ENCODE measurements around the gene WNT7B.

Gene WNT7B

DNA sequence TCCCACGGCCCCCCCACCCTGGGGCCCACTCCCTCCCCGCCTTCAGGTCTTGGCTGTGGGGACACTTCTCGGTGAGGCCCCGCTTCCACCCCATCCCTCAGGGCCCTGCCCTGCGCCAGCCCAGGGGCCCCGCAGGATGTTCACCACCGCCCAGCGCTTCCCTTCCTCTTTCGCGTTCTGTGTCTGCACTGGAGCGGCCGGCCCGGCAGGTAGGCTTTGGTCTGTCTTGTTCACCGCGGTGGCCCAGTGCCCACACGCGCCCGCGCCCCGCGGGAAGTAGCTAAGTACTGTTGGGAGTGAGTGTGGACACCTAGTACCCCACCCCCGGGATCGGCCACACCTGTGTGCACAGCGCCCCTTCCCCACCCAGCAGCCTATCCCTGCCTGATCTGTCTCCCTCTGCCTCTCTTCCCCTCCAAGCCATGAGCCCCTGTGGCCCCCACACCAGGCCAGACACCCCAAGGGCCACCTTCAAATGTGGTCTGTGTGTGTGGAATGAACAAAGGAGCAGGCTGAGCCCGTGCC, 85.4 kb downstream of the WNT7B start:
- no peak overlapping the region for H2BK120ac ChIP-seq (ENCODE audit: low read depth, low read length)
- no peak for DNase-seq
- H3K9me3 ChIP-seq (ENCODE audit: control insufficient read depth, low read length) = no peaks in the 10 kb centered on the region
- peaks cover 2% of the 10 kb centered on the region for H3K4me1 ChIP-seq (ENCODE audit: control insufficient read depth, insufficient read depth, low read depth, low read length)
- no peak overlapping the region for H2AK5ac ChIP-seq (ENCODE audit: low read length, severe bottlenecking)
- H4K91ac ChIP-seq (ENCODE audit: low read length) = no peak overlapping the region
- H3K4me3 ChIP-seq (ENCODE audit: insufficient read depth in 1 of 2, low read depth in 1 of 2, low read length in 2 of 2) = no peak overlapping the region
- H3K18ac ChIP-seq (ENCODE audit: low read depth in 1 of 2, low read length in 2 of 2) = no peak overlapping the region
- H2BK15ac ChIP-seq (ENCODE audit: low read depth, poor library complexity, severe bottlenecking) = no peak overlapping the region
- H3K14ac ChIP-seq (ENCODE audit: low read length in 2 of 2) = no peak overlapping the region
- H2BK5ac ChIP-seq (ENCODE audit: low read depth, low read length, poor library complexity, severe bottlenecking) = no peak overlapping the region
- H4K8ac ChIP-seq (ENCODE audit: low read length) = no peak overlapping the region
- no peaks in the 10 kb centered on the region for H3K36me3 ChIP-seq (ENCODE audit: control insufficient read depth in 1 of 2, insufficient read depth in 2 of 2, low read depth in 1 of 2, low read length in 2 of 2)
- 79% methylated on average over 11 of the region's 25 CpGs for WGBS
- no peak overlapping the region for H3K27ac ChIP-seq (ENCODE audit: low read length, poor library complexity, severe bottlenecking)
- peaks cover 4 to 78% of the 10 kb centered on the region in 2 experiments for H3K27me3 ChIP-seq (ENCODE audit: control insufficient read depth in 1 of 2, insufficient read depth in 1 of 2, low read length in 2 of 2)
- no peak overlapping the region for H3K4ac ChIP-seq (ENCODE audit: low read depth in 1 of 2, low read length in 2 of 2)
- no peak overlapping the region for H3K4me2 ChIP-seq (ENCODE audit: low read length, poor library complexity, severe bottlenecking)
- H3K23ac ChIP-seq (ENCODE audit: low read length in 2 of 2) = no peak overlapping the region
- no peak overlapping the region for H3K9ac ChIP-seq (ENCODE audit: low read length)
- H2BK12ac ChIP-seq (ENCODE audit: low read length in 2 of 2) = no peak overlapping the region
- no peak overlapping the region for H2AFZ ChIP-seq (ENCODE audit: low read depth, low read length)
- H3K79me1 ChIP-seq (replicated peaks; ENCODE audit: low read length, poor library complexity, severe bottlenecking) = no peaks in the 10 kb centered on the region

DNA sequence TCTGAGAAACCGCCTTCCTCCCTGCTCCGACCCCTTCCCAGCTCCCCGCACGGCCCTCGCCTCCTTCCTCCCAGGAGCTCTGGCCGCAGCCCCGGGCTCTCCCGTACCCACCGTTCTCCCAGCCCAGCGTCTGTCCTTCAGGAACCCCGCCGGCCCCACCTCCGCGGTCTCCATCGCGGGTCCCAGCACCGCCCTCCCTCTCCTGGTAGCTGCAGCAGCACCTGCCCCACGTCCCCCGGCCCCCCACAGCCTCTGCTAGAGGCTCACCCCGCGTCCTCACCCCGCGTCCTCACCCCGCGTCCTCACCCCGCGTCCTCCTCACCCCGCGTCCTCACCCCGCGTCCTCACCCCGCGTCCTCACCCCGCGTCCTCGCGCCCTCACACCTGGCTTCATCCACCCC, 85.9 kb downstream of the WNT7B start:
- H3K18ac ChIP-seq (ENCODE audit: low read depth in 1 of 2, low read length in 2 of 2) = no peak overlapping the region
- no peak overlapping the region for H2BK12ac ChIP-seq (ENCODE audit: low read length in 2 of 2)
- no peak overlapping the region for H2BK5ac ChIP-seq (ENCODE audit: low read depth, low read length, poor library complexity, severe bottlenecking)
- no peak overlapping the region for H3K23ac ChIP-seq (ENCODE audit: low read length in 2 of 2)
- H2AK5ac ChIP-seq (ENCODE audit: low read length, severe bottlenecking) = no peak overlapping the region
- no peak overlapping the region for H3K4me3 ChIP-seq (ENCODE audit: insufficient read depth in 1 of 2, low read depth in 1 of 2, low read length in 2 of 2)
- peaks cover 2% of the 10 kb centered on the region for H3K4me1 ChIP-seq (ENCODE audit: control insufficient read depth, insufficient read depth, low read depth, low read length)
- H4K8ac ChIP-seq (ENCODE audit: low read length) = no peak overlapping the region
- no peak overlapping the region for H3K4ac ChIP-seq (ENCODE audit: low read depth in 1 of 2, low read length in 2 of 2)
- H3K4me2 ChIP-seq (ENCODE audit: low read length, poor library complexity, severe bottlenecking) = no peak overlapping the region
- WGBS = 74% methylated on average over 33 of the region's 37 CpGs
- no peak overlapping the region for H2BK15ac ChIP-seq (ENCODE audit: low read depth, poor library complexity, severe bottlenecking)
- no peak overlapping the region for H3K27ac ChIP-seq (ENCODE audit: low read length, poor library complexity, severe bottlenecking)
- H3K79me1 ChIP-seq (replicated peaks; ENCODE audit: low read length, poor library complexity, severe bottlenecking) = no peaks in the 10 kb centered on the region
- no peak overlapping the region for H3K14ac ChIP-seq (ENCODE audit: low read length in 2 of 2)
- H4K91ac ChIP-seq (ENCODE audit: low read length) = no peak overlapping the region
- peaks cover 3 to 77% of the 10 kb centered on the region in 2 experiments for H3K27me3 ChIP-seq (ENCODE audit: control insufficient read depth in 1 of 2, insufficient read depth in 1 of 2, low read length in 2 of 2)
- no peak overlapping the region for H2AFZ ChIP-seq (ENCODE audit: low read depth, low read length)
- DNase-seq = no peak
- H3K9me3 ChIP-seq (ENCODE audit: control insufficient read depth, low read length) = no peaks in the 10 kb centered on the region
- H3K9ac ChIP-seq (ENCODE audit: low read length) = no peak overlapping the region
- no peak overlapping the region for H2BK120ac ChIP-seq (ENCODE audit: low read depth, low read length)
- H3K36me3 ChIP-seq (ENCODE audit: control insufficient read depth in 1 of 2, insufficient read depth in 2 of 2, low read depth in 1 of 2, low read length in 2 of 2) = no peaks in the 10 kb centered on the region

DNA sequence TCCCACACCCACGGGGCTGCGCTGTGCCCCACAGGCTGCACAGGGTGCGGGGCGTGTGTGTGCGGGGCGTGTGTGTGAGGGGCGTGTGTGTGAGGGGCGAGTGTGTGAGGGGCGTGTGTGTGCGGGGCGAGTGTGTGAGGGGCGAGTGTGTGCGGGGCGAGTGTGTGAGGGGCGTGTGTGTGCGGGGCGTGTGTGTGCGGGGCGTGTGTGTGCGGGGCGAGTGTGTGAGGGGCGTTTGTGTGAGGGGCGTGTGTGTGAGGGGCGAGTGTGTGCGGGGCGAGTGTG, 86.7 kb downstream of the WNT7B start:
- Histone ChIP-seq H2BK5ac (ENCODE audit: low read depth, low read length, poor library complexity, severe bottlenecking) (no peak overlapping the region), H3K23ac (ENCODE audit: low read length in 2 of 2) (no peak overlapping the region), H4K8ac (ENCODE audit: low read length) (no peak overlapping the region), H2BK15ac (ENCODE audit: low read depth, poor library complexity, severe bottlenecking) (no peak overlapping the region), H3K18ac (ENCODE audit: low read depth in 1 of 2, low read length in 2 of 2) (no peak overlapping the region), H4K91ac (ENCODE audit: low read length) (no peak overlapping the region), H3K4me3 (ENCODE audit: insufficient read depth in 1 of 2, low read depth in 1 of 2, low read length in 2 of 2) (no peak overlapping the region), H3K9ac (ENCODE audit: low read length) (no peak overlapping the region), H3K27me3 (ENCODE audit: control insufficient read depth in 1 of 2, insufficient read depth in 1 of 2, low read length in 2 of 2) (peaks cover 0 to 73% of the 10 kb centered on the region in 2 experiments), H3K4me1 (ENCODE audit: control insufficient read depth, insufficient read depth, low read depth, low read length) (peaks cover 2% of the 10 kb centered on the region), H3K79me1 (replicated peaks; ENCODE audit: low read length, poor library complexity, severe bottlenecking) (no peaks in the 10 kb centered on the region), H3K36me3 (ENCODE audit: control insufficient read depth in 1 of 2, insufficient read depth in 2 of 2, low read depth in 1 of 2, low read length in 2 of 2) (no peaks in the 10 kb centered on the region), H2AK5ac (ENCODE audit: low read length, severe bottlenecking) (no peak overlapping the region), H2AFZ (ENCODE audit: low read depth, low read length) (no peak overlapping the region), H3K4ac (ENCODE audit: low read depth in 1 of 2, low read length in 2 of 2) (no peak overlapping the region), H3K4me2 (ENCODE audit: low read length, poor library complexity, severe bottlenecking) (no peak overlapping the region), H2BK120ac (ENCODE audit: low read depth, low read length) (no peak overlapping the region), H2BK12ac (ENCODE audit: low read length in 2 of 2) (no peak overlapping the region), H3K27ac (ENCODE audit: low read length, poor library complexity, severe bottlenecking) (no peak overlapping the region), H3K9me3 (ENCODE audit: control insufficient read depth, low read length) (no peaks in the 10 kb centered on the region), H3K14ac (ENCODE audit: low read length in 2 of 2) (no peak overlapping the region)
- 98% methylated on average over 21 of the region's 26 CpGs for WGBS
- no peak for DNase-seq

DNA sequence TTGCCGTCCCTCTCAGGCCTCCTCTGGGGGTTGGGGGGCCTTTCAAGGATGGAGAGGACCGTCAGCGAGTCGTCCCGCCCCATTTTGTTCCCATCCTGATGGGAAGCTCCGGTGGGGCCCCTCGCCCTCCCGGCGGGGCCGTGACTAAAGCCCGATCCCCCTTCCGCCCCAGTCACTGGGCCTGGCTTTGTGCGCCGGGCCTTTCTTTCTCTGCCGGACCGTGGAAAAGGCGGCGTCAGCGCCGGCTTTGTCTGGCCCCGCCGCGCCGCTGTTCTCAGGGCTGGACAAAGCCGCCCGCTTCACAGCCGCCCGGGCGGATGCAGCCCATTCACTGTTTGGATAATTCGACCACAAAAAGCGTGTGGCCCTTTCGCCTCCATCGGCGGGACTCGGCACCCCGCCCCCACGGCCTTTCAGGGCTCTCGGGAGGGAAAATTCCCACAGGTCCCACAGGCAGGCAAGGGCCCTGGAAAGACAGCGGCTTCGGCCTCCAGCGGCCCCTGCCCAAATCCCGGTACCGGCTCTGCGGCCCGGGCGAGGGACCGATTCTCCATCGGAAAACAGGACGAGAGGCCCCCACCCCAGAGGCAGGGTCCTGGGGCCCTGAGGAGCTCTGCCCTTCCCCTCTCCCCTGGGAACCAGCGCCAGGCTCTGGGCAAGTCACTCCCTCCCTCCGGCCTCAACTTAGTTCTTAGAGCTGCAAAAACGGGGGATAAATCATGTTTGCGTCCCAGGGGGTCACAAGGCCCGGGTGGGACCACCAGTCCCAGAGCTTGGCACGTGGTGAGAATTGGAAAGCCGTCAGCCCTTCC, 87.2 kb downstream of the WNT7B start:
- H2BK120ac ChIP-seq (ENCODE audit: low read depth, low read length) = no peak overlapping the region
- H3K4ac ChIP-seq (ENCODE audit: low read depth in 1 of 2, low read length in 2 of 2) = no peak overlapping the region
- H3K14ac ChIP-seq (ENCODE audit: low read length in 2 of 2) = no peak overlapping the region
- no peak overlapping the region for H4K91ac ChIP-seq (ENCODE audit: low read length)
- H2BK5ac ChIP-seq (ENCODE audit: low read depth, low read length, poor library complexity, severe bottlenecking) = no peak overlapping the region
- H2AFZ ChIP-seq (ENCODE audit: low read depth, low read length) = no peak overlapping the region
- no peak for DNase-seq
- H3K23ac ChIP-seq (ENCODE audit: low read length in 2 of 2) = no peak overlapping the region
- no peak overlapping the region for H4K8ac ChIP-seq (ENCODE audit: low read length)
- H3K36me3 ChIP-seq (ENCODE audit: control insufficient read depth in 1 of 2, insufficient read depth in 2 of 2, low read depth in 1 of 2, low read length in 2 of 2) = no peaks in the 10 kb centered on the region
- H3K4me1 ChIP-seq (ENCODE audit: control insufficient read depth, insufficient read depth, low read depth, low read length) = peaks cover 2% of the 10 kb centered on the region
- WGBS = 90% methylated on average over 55 of the region's 56 CpGs
- H3K9me3 ChIP-seq (ENCODE audit: control insufficient read depth, low read length) = no peaks in the 10 kb centered on the region
- H3K27ac ChIP-seq (ENCODE audit: low read length, poor library complexity, severe bottlenecking) = no peak overlapping the region
- no peak overlapping the region for H3K18ac ChIP-seq (ENCODE audit: low read depth in 1 of 2, low read length in 2 of 2)
- H2BK12ac ChIP-seq (ENCODE audit: low read length in 2 of 2) = no peak overlapping the region
- no peak overlapping the region for H2BK15ac ChIP-seq (ENCODE audit: low read depth, poor library complexity, severe bottlenecking)
- no peak overlapping the region for H3K4me2 ChIP-seq (ENCODE audit: low read length, poor library complexity, severe bottlenecking)
- H3K27me3 ChIP-seq (ENCODE audit: control insufficient read depth in 1 of 2, insufficient read depth in 1 of 2, low read length in 2 of 2) = peaks cover 0 to 76% of the 10 kb centered on the region in 2 experiments
- peak overlapping the region; percentile 54 for H3K9ac ChIP-seq (ENCODE audit: low read length)
- H3K79me1 ChIP-seq (replicated peaks; ENCODE audit: low read length, poor library complexity, severe bottlenecking) = no peaks in the 10 kb centered on the region
- H2AK5ac ChIP-seq (ENCODE audit: low read length, severe bottlenecking) = no peak overlapping the region
- no peak overlapping the region for H3K4me3 ChIP-seq (ENCODE audit: insufficient read depth in 1 of 2, low read depth in 1 of 2, low read length in 2 of 2)
